GM12873 (cell line): Measurements from ENCODE around the gene FRMD5.

ENCODE experiments used
- CTCF ChIP-seq: IDR thresholded peaks from 2 replicates; pipeline ENCODE4 v1.5.1; 2012; ENCODE audit warnings: low read depth, mild to moderate bottlenecking, moderate library complexity, low read length, control low read depth; ENCODE audit not compliant: insufficient read depth; ENCODE audit errors: missing control alignments

Gene FRMD5

GRCh38 chr15:44147636-44148035 lies 47.4 kb downstream of the FRMD5 start:
- TF ChIP-seq CTCF = no peak

GRCh38 chr15:44145495-44145894 lies 49.6 kb downstream of the FRMD5 start:
- TF ChIP-seq CTCF = no peak

- no peak for TF ChIP-seq CTCF
Observed at GRCh38 chr15:44144992-44145391, 50.1 kb downstream of the FRMD5 start.

- no peak for TF ChIP-seq CTCF
Observed at GRCh38 chr15:44144184-44144583, 50.9 kb downstream of the FRMD5 start.

- TF ChIP-seq CTCF = no peak
Observed at GRCh38 chr15:44137750-44138149, 57.3 kb downstream of the FRMD5 start.

GRCh38 chr15:44136991-44137477 lies 58.0 kb downstream of the FRMD5 start:
- TF ChIP-seq CTCF = no peak

GRCh38 chr15:44132057-44132456 lies 63.0 kb downstream of the FRMD5 start:
- TF ChIP-seq CTCF = no peak
